Smooth muscle cell (in vitro differentiated cells): Measurements from ENCODE around the gene PKDCC. TPM values are rescaled to one million over a fixed set of nuclear protein-coding genes. Genes with fewer than 3 reads are reported as not detected.
A peak's percentile ranks its signal among the peaks of the same experiment; 100 is the strongest.

Source experiments
- DNase-seq: peaks from one replicate; lab custom pipeline; 2025; ENCODE audit not compliant: unreplicated experiment; lab: John Stamatoyannopoulos, UW
- H2AFZ ChIP-seq: fragments of 200-600 bp; sonication (generic); 2 replicates; pipeline ENCODE4 v1.6.0; 2016; ENCODE audit warnings: antibody characterized with exemption, low read depth, mild to moderate bottlenecking
- H3F3A ChIP-seq: fragments of 200-600 bp; sonication (generic); 2 replicates; pipeline ENCODE4 v1.6.0; 2017; ENCODE audit warnings: antibody characterized with exemption, low read depth
- H3K27ac ChIP-seq: fragments of 200-600 bp; sonication (generic); 2 replicates; pipeline ENCODE4 v1.5.1; 2016; ENCODE audit warnings: low read depth, mild to moderate bottlenecking
- H3K27me3 ChIP-seq: fragments of 200-600 bp; sonication (generic); 2 replicates; pipeline ENCODE4 v1.6.1; 2016; ENCODE audit warnings: low read depth, mild to moderate bottlenecking
- H3K36me3 ChIP-seq: fragments of 200-600 bp; sonication (generic); 2 replicates; pipeline ENCODE4 v1.5.1; 2016; ENCODE audit warnings: low read depth
- H3K4me1 ChIP-seq: fragments of 200-600 bp; sonication (generic); 2 replicates; pipeline ENCODE4 v1.5.1; 2016; ENCODE audit warnings: low read depth
- H3K4me2 ChIP-seq: fragments of 200-600 bp; sonication (generic); 2 replicates; pipeline ENCODE4 v1.6.0; 2016; ENCODE audit warnings: mild to moderate bottlenecking
- H3K4me3 ChIP-seq: fragments of 200-600 bp; sonication (generic); 2 replicates; pipeline ENCODE4 v1.5.1; 2016; ENCODE audit warnings: mild to moderate bottlenecking
- H3K79me2 ChIP-seq: fragments of 200-600 bp; sonication (generic); 2 replicates; pipeline ENCODE4 v1.6.0; 2016; ENCODE audit warnings: low read depth, mild to moderate bottlenecking
- H3K9ac ChIP-seq: fragments of 200-600 bp; sonication (generic); 2 replicates; pipeline ENCODE4 v1.6.0; 2016; ENCODE audit warnings: low read depth
- H3K9me3 ChIP-seq: fragments of 200-600 bp; sonication (generic); replicated peaks from 2 replicates; pipeline ENCODE4 v1.5.1; 2016; ENCODE audit warnings: low read depth
- H4K20me1 ChIP-seq: fragments of 200-600 bp; sonication (generic); 2 replicates; pipeline ENCODE4 v1.6.0; 2016; ENCODE audit warnings: low read depth
- WGBS: methylation state at CpG from one replicate; pipeline ENCODE4 v1.1.7; 2016; ENCODE audit warnings: low lambda C conversion rate; 5-methylcytosine and 5-hydroxymethylcytosine counted together
- polyA plus RNA-seq: library from polyadenylated mRNA; unstranded; fragments of >200 nt; fragmentation: Nextera tagmentation; extraction: Ambion mirVana; gene quantifications from 2 replicates; pipeline ENCODE4 v1.2.1, GENCODE V29; 2016
- total RNA-seq: library from RNA; depleted of rRNA; stranded (reverse); fragments of >200 nt; gene quantifications from 2 replicates; pipeline ENCODE4 v1.2.3, GENCODE V29; 2014
- TF ChIP-seq, protein P1 (sequence below): fragments of 200-600 bp; sonication (generic); IDR thresholded peaks from 2 replicates; pipeline ENCODE4 v1.5.1; 2017; ENCODE audit warnings: borderline replicate concordance, mild to moderate bottlenecking, antibody characterized with exemption; ENCODE audit not compliant: insufficient read depth, poor library complexity, severe bottlenecking

PKDCC gene
- total and polyA plus RNA-seq, 2 experiments from 2014 or later, result 12.2 to 15.2 TPM

DNA sequence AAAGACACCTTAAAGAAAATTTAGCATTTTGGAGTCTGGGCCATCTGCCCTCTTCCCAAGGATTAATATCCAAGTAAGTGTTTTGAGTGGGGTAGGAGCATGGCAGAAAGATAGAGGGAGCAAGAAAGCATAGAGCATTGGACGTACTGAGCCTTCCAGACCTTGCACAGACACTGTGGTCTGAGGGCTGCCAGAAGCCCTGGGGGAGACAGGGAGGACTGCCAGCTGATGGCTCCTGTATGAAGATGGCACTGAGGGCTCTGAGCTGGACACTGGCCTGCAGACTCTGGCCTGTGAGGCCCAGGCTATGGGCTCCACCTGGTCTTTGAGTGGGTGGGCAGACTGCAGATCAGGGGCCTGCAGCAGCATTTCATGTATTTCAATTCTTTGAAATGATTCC, 2.9 kb upstream of the PKDCC start:
- peaks cover 36% of the 10 kb centered on the region for H3K4me1 ChIP-seq
- no peaks in the 10 kb centered on the region for H4K20me1 ChIP-seq
- H3F3A ChIP-seq, result peaks cover 16% of the 10 kb centered on the region
- no peak overlapping the region for H3K4me3 ChIP-seq
- H3K27ac ChIP-seq, result no peak overlapping the region
- TF ChIP-seq, protein P1, sequence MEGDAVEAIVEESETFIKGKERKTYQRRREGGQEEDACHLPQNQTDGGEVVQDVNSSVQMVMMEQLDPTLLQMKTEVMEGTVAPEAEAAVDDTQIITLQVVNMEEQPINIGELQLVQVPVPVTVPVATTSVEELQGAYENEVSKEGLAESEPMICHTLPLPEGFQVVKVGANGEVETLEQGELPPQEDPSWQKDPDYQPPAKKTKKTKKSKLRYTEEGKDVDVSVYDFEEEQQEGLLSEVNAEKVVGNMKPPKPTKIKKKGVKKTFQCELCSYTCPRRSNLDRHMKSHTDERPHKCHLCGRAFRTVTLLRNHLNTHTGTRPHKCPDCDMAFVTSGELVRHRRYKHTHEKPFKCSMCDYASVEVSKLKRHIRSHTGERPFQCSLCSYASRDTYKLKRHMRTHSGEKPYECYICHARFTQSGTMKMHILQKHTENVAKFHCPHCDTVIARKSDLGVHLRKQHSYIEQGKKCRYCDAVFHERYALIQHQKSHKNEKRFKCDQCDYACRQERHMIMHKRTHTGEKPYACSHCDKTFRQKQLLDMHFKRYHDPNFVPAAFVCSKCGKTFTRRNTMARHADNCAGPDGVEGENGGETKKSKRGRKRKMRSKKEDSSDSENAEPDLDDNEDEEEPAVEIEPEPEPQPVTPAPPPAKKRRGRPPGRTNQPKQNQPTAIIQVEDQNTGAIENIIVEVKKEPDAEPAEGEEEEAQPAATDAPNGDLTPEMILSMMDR, result no peak
- H3K9me3 ChIP-seq, result no peaks in the 10 kb centered on the region
- no peak overlapping the region for H3K9ac ChIP-seq
- no peaks in the 10 kb centered on the region for H3K27me3 ChIP-seq
- peaks cover 14% of the 10 kb centered on the region for H3K79me2 ChIP-seq
- 72% methylated on average over 1 of the region's 1 CpG for WGBS
- H3K36me3 ChIP-seq, result no peaks in the 10 kb centered on the region
- H2AFZ ChIP-seq, result no peak overlapping the region
- no peak overlapping the region for H3K4me2 ChIP-seq
- no peak for DNase-seq

DNA sequence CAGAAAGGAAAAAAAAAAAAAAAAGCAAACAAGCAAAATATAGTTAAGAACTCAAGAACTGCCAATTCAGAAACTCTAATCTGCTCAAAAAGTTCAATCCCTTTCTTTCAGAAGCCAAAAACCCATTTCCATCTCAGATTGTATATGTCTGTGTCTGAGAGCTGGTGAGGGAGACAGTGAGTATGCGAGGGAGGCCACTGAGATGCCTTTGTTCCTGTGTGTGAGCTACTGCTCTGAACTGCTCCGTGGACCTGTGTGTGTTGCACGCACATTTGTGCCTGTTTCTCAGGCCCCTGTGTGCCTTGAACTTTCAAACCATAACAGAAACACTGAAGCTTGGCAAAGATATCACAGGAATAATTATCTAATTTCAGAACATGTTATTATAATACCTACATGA, 2.5 kb upstream of the PKDCC start:
- Histone ChIP-seq H3K36me3 (no peaks in the 10 kb centered on the region), H3K79me2 (peaks cover 19% of the 10 kb centered on the region), H3K4me1 (peaks cover 40% of the 10 kb centered on the region), H2AFZ (no peak overlapping the region), H3K27ac (no peak overlapping the region), H3K4me2 (no peak overlapping the region), H3K4me3 (no peak overlapping the region), H3F3A (peaks cover 16% of the 10 kb centered on the region), H3K9ac (no peak overlapping the region), H3K27me3 (no peaks in the 10 kb centered on the region), H4K20me1 (no peaks in the 10 kb centered on the region), H3K9me3 (no peaks in the 10 kb centered on the region)
- DNase-seq, result no peak
- TF ChIP-seq, protein P1, result no peak
- 58% methylated on average over 3 of the region's 3 CpGs for WGBS

DNA sequence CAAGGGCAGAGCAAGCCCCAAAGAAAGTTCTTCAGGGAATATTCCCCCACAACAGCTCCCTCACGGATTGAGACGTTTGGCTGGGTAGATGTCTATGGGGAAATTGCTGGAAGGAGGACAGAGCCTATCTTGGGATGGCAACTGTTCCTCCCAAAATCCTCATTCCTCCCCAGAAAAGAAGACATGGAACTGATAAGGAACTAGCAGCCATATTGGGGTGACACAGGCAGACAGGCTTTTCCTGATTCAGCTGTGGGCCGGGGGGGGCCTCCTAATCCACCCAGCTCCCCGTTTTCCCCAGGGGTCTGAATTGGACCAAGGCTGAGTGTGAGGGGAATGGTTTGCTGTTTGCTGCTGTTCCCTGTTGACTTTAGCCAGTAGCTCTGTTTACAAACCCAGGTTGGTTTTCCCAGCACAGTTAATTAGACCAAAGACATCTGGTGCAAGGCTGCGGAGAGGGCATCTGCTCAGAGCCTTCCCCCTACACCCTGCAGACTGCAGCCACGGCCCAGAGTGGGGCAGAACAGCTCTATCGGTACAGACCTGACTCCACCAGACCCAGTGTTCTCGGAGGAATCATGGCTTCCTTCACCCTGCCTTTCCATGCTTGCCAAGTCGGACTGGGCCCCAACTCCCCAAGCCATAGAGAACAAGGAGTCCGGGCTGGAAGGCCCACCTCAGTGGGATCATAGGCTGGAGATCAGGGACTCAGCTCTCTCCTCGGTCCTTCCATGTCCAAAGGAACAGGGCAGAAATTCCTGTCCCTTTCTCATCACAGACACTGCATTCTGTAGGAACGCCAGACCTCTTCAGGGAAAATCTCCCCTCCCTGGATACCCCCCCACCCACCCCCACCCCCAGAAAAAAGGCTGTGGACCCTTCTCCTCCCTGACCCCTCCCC, 1.7 kb upstream of the PKDCC start:
- peaks cover 47% of the 10 kb centered on the region for H3K4me1 ChIP-seq
- TF ChIP-seq, protein P1, result no peak
- peaks cover 25% of the 10 kb centered on the region for H3K79me2 ChIP-seq
- DNase-seq, result no peak
- no peaks in the 10 kb centered on the region for H3K36me3 ChIP-seq
- peak overlapping the region; percentile 48 for H3K4me2 ChIP-seq
- no peak overlapping the region for H2AFZ ChIP-seq
- no peak overlapping the region for H3K4me3 ChIP-seq
- H3K27me3 ChIP-seq, result no peaks in the 10 kb centered on the region
- H3K9ac ChIP-seq, result no peak overlapping the region
- no peaks in the 10 kb centered on the region for H3K9me3 ChIP-seq
- peaks cover 16% of the 10 kb centered on the region for H3F3A ChIP-seq
- WGBS, result 36% methylated on average over 12 of the region's 12 CpGs
- H3K27ac ChIP-seq, result no peak overlapping the region
- H4K20me1 ChIP-seq, result no peaks in the 10 kb centered on the region
